ENCODE results near the gene ADORA2B.
"Not testable (repeated sequence)": the region's sequence is repeated elsewhere in the genome, so short reads cannot be mapped to it uniquely, and the experiment has no call there.

The ADORA2B gene

GRCh38 chr17:15926039-15926740, 18.7 kb upstream of the ADORA2B start:
- DNase-seq: no peak

- no peak for DNase-seq
Measured at GRCh38 chr17:15928286-15928785, 16.6 kb upstream of the ADORA2B start.

DNA sequence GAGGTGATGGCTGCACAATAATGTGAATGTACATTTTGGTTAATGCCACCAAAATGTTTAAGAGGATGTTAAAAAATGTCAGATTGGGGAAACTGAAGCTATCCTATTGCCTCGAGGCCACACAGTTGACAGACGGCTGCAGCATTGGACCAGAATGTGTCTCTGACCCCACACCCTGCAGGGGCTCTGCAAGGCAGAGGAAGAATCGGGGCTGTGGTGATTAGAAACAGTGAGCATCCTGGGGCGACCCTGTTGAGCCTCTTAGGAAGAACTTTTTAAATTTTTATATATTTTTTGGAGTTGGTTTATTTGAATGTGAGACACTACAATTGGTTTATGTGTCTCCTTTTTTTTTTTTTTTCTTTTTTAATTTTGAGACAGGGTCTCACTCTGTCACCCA, 15.0 kb upstream of the ADORA2B start:
- DNase-seq: no peak

GRCh38 chr17:15930426-15930825, 14.5 kb upstream of the ADORA2B start:
- no peak for DNase-seq

DNA sequence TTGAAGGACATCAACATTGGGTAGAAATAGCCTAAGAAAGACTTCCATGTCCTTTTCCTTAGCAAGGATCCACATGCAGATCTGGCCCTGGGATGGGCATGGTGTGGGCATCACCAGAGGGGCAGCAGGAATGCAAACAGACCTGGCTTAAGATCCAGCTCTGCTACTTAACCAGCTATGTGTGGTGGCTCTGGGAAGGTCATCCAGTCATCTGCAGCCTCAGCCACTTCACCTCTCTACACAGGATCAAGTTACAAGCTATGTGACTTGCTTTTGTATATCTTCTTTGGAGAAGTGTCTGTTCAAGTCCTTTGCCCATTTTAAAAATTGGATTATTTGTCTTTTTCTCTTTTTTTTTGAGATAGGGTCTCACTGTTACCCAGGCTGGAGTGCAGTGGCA, 13.5 kb upstream of the ADORA2B start:
- no peak for DNase-seq

DNA sequence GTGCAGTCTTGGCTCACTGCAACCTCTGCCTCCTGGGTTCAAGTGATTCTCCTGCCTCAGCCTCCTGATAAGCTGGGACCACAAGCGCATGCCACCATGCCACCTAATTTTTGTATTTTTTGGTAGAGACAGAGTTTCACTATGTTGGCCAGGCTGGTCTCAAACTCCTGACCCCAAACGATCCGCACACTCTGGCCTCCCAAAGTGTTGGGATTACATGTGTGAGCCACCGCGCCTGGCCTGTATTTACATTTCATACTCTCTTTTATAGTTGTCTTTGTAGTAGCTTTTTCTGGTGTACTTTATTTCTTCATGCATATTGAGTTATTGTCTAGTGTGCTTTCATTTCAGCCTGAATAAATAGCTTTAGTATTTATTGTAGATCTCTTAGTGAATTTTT, 10.1 kb upstream of the ADORA2B start:
- no peak for DNase-seq

- DNase-seq: no peak
Measured at GRCh38 chr17:15935891-15936290, 9.0 kb upstream of the ADORA2B start.

- not testable (repeated sequence) for DNase-seq
Measured at GRCh38 chr17:15936481-15936880, 8.4 kb upstream of the ADORA2B start.

DNA sequence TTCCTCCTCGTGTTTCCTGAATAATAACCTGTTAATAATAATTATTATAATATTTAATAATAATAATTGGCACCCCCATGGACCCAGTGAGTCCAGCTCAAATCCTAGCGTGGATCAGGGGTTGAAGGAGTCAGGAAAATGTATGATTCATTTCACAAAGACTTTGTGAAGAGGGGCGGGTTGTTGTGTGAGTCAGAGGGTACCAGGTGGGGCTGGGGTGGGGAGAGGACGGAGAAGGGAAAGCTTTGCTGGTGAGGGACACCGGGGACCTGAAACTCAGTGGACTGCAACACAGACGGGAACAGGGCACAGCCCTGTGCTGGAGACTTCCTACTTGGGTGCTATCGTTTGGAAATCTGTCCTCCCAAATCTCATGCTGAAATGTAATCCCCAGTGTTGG, 3.1 kb upstream of the ADORA2B start:
- no peak for DNase-seq

GRCh38 chr17:15942207-15942833, 2.6 kb upstream of the ADORA2B start:
- no peak for DNase-seq

DNA sequence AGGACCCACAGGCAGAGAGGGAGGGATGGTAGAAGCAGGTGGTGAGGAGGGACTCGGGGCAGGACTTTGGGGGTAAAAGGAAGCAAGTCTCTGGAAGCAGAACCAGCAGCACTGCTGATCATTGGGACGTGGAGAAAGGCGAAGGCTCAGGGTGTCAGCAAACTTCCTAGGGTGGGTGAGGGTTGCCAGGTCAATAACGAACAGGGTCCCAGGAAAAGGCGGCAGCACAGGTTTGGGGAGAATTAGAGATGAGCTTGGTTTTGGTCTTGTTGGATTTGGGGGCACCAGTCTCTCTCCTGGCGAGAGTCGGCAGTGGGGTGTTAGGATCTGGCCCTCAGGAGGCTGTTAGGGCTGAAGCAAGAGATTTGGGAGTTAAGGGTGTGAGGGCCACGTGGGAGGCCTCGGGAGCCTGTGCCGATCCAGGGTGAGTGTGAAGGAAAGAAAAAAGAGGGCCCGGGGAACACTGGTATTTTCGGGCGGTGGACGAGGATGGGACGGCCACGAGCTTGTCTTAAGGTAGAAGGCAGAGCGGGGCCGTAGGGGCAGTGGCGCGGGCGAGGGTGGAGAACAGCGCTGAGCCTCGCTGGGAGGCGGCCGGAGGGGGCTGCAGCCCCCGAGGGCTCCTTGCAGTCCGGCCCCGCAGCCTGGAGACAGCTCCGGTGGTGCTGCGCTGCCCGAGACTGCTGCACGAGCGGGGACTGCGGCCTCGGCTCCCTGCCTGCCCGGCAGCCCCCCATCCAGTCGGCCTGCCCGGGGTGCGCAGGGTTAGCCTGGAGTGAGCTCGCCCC, 765 bp upstream of the ADORA2B start:
- no peak for DNase-seq

- no peak for DNase-seq
Measured at GRCh38 chr17:15945527-15946191, 729 bp downstream of the ADORA2B start.

GRCh38 chr17:15946611-15947120, 1.7 kb downstream of the ADORA2B start:
- DNase-seq: no peak

DNA sequence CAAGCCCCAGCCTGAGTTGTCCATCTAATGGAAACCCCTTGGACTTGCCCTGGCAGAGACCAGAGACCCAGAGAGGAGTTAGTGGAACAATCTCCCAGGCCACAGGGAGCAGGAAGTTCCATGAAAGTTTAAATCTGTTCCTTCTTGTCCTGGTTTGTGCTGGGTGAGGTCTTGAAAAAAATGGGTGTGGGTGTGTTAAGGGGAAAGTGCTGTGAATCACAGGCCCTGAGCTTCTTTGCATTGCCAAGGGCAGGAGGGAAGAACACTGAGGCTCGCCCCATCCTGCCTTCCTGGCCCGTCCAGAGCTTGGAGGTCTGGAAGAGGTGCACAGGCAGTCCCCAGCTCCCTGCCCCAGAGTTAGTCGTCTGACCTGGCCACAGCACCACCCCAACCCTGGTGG, 2.3 kb downstream of the ADORA2B start:
- DNase-seq: no peak

DNA sequence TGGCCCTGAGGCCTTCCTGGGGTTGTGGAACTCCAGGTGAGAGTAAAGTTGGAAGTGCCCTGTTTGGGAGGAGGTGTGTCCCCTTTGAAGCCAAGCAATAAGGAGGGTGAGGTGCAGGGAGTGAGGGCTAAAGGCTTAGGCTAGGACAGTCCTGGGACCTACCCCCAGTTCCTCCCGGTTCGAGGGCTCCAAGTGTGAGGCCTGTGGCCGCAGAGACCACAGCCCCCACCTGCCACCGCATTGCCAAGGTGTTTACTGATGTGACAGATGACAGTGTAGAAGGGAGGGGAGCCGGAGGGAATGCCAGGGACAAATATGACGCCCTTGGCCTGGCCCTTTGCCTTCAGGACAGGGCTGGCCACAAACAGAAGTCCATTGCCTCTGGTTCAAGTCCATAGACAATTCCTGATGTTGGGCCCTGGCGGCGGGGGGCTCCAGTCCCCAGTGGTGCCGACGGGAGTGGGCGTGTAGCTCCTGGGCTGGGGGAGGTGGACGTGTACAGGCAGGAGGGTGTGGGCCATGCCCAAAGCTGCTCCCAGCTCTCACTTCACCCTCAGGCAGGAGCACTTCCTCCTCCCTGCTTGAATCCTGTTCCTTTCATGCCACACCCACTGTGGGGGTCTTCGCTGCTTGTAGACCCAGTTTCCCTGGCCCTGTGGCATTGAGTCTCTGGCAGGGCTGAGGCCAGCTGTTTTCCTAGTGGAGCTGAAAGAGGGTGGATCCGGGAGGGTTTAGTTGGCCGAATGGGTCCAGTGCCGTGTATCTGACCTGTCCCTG, 3.2 kb downstream of the ADORA2B start:
- no peak for DNase-seq

DNA sequence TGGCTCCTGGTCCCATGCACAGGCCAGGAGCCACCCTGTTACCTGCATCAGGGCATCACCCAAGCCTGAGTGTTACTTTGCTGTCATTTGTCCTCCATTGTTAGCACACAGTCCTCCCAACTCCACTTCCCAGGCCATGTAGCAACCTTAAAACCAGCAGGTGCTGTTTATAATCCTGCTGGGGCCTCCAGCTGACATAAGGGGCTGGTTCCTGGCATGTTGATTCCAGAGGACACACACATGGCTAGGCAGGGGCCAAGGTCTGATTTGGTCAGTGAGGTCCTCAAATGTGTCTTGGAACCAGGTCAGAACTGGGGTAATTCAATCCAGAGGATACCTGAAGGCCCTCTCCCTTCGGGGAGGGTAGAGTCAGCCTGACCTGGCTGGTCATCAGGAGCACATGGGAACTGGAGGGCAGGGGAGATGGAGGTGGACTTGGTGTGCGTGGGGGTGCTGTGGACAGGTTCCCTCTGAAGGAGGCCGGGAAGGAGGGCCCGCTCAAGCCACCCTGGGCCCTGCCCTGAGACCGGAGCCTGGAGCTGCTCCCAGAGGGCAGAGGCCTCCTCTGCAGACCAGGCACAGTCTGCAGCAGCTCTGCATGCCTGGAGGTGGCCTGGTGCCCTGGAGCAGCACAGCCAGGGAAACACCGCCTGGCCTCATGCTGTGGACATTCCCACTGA, 6.6 kb downstream of the ADORA2B start:
- DNase-seq: no peak

DNA sequence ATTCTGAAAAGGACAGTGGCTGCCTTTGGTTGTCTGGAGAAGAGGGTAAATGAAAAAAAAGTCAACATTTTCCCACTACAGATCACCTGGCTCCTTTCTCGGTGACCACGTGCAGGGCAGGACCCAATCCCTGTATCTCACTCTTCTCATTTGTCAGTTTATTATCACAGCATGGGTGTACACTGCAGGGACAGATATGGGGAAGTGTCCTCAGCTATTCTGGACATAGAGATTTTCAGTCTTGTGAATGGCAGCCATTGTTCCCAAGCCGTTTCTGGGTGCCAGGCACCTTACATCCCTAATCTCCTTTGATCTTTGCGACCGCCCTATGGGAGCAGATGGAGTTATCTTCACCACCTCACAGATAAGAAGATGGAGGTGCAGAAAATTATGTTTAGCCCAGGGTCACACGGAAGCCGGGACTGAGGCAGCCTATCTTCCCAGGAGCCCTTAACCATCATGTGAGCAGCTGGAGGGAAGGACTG, 7.2 kb downstream of the ADORA2B start:
- no peak for DNase-seq

GRCh38 chr17:15952916-15953790, 8.2 kb downstream of the ADORA2B start:
- DNase-seq: no peak

DNA sequence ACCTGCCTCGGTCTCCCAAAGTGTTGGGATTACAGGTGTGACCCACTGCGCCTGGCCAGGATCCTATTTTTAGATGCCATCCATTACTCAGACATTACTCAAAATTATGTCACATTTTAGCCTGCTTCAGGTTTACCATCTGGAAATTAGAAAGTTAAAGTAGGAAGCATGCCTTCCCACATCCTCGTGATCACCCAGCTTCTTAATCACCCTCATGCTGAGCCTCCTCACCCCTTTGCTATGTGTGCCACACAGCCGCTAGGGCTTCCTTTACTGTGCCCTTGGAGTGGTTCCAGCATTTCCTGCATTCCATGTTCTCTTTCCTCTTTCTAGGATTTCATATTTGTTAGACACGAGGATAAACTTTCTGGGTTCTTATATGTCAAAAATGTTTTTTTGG, 9.3 kb downstream of the ADORA2B start:
- DNase-seq: no peak

DNA sequence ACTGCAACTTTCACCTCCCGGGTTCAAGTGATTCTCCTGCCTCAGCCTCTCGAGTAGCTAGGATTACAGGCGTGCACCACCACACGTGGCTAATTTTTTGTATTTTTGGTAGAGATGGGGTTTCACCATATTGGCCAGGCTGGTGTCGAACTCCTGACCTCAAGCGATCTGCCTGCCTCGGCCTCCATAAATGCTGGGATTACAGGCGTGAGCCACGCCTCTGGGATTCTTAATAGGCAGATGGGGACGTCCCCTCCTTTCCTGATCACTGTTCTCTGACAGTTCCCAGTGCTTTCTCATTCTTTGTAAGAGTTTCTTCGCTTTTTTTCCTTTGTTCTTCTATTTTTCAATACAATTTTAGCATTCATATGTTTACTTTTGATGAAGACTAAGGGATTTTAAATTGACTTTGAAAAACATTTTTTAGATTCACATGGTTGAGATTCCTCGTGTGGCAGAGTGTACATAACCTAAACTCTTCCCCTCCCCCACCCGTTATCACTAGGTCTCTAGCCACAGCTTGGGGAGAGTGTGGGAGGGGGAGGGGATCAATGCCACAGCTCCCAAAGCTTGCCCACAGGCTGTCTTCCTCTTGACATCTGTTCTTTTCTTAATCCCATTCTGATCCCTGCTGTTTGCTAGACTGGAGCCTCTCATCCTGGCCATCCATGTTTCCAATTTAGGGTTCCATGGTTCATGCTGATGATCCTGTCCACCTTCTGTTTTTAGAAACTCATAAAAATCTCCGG, 11.0 kb downstream of the ADORA2B start:
- DNase-seq: no peak
